ENCODE results near the gene PIH1D1. TPM values are rescaled to one million over a fixed set of nuclear protein-coding genes. Genes with fewer than 3 reads are reported as not detected.
"Not testable (repeated sequence)": the region's sequence is repeated elsewhere in the genome, so short reads cannot be mapped to it uniquely, and the experiment has no call there.

The PIH1D1 gene
- total and polyA plus RNA-seq, 7 donors = 62.9 to 105 (median 72.8) TPM

DNA sequence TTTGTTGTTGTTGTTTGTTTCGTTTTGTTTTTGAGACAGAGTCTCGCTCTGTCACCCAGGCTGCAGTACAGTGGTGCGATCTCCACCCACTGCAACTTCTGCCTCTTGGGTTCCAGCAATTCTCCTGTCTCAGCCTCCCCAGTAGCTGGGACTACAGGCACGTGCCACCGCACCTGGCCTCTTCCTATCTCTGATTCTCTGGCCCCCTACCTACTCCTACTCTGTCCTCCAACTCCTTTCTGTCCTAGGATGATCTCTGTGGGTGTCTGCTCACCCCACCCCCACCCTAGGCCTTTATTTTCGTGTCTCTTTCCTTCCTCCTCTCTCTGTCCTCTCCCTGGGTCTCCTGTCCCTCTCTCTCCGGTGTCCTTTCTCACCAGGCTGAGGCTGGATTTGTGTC is 1.2 kb downstream of the PIH1D1 start:
- no peaks in the 10 kb centered on the region for H3K9me3 ChIP-seq
- no peak for TF ChIP-seq POLR2AphosphoS5 (IDR thresholded peaks at IDR 0.05)
- TF ChIP-seq, protein P1, sequence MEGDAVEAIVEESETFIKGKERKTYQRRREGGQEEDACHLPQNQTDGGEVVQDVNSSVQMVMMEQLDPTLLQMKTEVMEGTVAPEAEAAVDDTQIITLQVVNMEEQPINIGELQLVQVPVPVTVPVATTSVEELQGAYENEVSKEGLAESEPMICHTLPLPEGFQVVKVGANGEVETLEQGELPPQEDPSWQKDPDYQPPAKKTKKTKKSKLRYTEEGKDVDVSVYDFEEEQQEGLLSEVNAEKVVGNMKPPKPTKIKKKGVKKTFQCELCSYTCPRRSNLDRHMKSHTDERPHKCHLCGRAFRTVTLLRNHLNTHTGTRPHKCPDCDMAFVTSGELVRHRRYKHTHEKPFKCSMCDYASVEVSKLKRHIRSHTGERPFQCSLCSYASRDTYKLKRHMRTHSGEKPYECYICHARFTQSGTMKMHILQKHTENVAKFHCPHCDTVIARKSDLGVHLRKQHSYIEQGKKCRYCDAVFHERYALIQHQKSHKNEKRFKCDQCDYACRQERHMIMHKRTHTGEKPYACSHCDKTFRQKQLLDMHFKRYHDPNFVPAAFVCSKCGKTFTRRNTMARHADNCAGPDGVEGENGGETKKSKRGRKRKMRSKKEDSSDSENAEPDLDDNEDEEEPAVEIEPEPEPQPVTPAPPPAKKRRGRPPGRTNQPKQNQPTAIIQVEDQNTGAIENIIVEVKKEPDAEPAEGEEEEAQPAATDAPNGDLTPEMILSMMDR (IDR thresholded peaks at IDR 0.05) = no peak
- no peak for TF ChIP-seq POLR2A (IDR thresholded peaks at IDR 0.05)
- TF ChIP-seq EP300 (IDR thresholded peaks at IDR 0.05) = no peak
- peaks cover 0 to 19% (median 7%) of the 10 kb centered on the region in 4 donors for H3K36me3 ChIP-seq
- H3K4me3 ChIP-seq = peak overlapping the region in 1 of 4 donors; percentile 66
- intact Hi-C loops (cut with DNase I) = loop anchor here (5.0 to 10.0 kb wide), 3 partner anchors 366 to 574 kb away; partner anchors contain the start of genes AKT1S1, SNRNP70, TBC1D17 and VRK3
- H3K27me3 ChIP-seq = no peaks in the 10 kb centered on the region
- WGBS, 2 donors = 84 to 89% methylated on average over 7 of the region's 7 CpGs
- no peak for DNase-seq
- peak overlapping the region in 2 of 4 donors; percentile 31 to 98 for H3K27ac ChIP-seq
- H3K4me1 ChIP-seq = peaks cover 0 to 46% (median 17%) of the 10 kb centered on the region in 4 donors

DNA sequence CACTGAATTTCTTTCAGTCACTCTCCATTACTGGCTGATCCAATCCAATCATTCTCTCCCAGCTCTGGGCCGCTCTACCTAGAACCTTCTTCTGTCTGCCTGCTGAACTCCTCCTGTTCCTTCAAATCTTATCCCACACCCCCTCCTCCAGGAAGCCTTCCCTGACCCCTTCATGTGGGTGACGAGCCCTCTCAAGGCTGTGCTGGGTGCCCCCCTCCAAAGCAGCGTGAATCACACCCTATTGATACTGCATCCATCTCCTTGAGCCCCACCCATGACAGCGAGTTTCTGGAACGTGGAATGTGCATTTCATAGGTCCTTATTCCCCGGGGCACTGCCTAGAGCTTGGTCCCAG is 3.2 kb downstream of the PIH1D1 start:
- no peak for TF ChIP-seq EP300 (IDR thresholded peaks at IDR 0.05)
- TF ChIP-seq POLR2AphosphoS5 (IDR thresholded peaks at IDR 0.05) = no peak
- TF ChIP-seq POLR2A (IDR thresholded peaks at IDR 0.05) = no peak
- Histone ChIP-seq H3K27ac (no peak overlapping the region), H3K36me3 (peaks cover 0 to 19% (median 7%) of the 10 kb centered on the region in 4 donors), H3K4me3 (no peak overlapping the region), H3K27me3 (no peaks in the 10 kb centered on the region), H3K4me1 (peaks cover 0 to 30% (median 8%) of the 10 kb centered on the region in 4 donors), H3K9me3 (no peaks in the 10 kb centered on the region)
- intact Hi-C loops (cut with DNase I) = no loop called here
- WGBS, 2 donors = 93 to 94% methylated on average over 6 of the region's 6 CpGs
- no peak for DNase-seq

DNA sequence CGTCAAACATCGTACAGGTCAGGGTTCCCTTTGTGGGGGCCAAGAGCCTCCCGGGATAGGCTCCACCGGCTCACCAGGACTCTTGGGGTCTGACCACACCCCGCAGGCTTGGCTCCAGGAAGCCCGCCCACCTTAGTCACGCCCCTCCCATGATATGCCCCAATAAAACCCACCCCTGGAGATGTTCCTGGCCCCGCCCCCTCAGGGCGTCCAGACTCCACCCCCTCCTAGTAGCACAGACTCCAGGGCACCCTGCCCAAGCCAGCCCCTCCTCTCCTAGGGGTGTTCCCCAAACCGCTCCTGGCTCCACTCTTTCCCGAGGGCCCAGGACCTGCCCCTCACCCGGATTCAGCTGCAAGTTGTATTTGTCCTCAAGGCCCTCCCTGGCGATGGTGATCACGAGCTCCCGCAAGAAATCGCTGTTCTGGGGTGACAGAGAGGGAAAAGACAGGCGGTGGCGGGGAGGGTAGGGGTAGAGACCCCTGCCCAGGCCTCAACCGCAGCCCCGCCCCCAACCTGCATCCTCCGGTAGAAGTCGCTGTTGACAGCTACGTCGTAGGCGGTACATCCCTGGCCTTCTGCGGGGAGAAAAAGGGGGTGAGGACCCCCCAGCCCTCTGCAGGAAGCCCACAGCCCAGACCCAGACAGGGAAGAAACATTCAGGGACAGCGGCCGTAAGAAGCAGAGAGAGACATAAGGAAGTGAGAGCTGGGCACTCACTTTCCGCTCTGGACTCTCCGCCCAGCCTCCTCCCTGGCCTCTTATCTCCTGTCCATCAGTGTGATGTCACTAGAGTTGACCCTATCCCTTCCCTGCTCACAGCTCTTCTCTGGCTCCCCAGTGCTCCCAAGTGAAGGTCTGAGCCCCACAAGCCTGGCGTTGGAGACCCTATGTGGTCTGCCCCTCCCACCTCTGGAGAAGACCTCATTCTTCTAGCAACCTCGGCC is 3.9 kb downstream of the PIH1D1 start:
- 79 to 83% methylated on average over 32 of the region's 32 CpGs for WGBS, 2 donors

DNA sequence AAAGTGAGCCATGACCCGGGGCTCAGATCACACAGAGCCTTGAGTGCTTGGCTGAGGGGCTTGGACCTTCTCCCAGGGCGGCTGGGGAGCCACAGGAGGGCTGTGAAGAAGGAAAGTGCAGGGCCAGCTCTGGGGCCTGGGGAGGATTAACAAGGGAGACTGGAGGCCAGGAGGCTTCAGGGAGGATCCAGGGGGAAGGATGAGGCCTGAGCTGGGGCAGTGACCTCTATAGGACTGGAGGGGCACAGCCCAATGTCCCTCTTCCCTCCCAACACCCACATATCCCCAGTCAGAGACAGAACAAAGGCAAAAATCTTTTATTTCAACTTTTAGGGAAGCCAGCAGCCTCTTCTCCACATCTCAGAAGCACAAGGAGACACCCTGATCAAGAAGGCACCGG is 5.6 kb downstream of the PIH1D1 start:
- Histone ChIP-seq H3K9me3 (no peaks in the 10 kb centered on the region), H3K4me1 (peaks cover 0 to 41% (median 23%) of the 10 kb centered on the region in 4 donors), H3K27ac (no peak overlapping the region), H3K36me3 (peaks cover 0 to 19% (median 7%) of the 10 kb centered on the region in 4 donors), H3K4me3 (no peak overlapping the region), H3K27me3 (peaks cover 14 to 22% (median 20%) of the 10 kb centered on the region in 3 donors)
- no peak for DNase-seq
- intact Hi-C loops (cut with DNase I) = no loop called here
- 79 to 90% methylated on average over 3 of the region's 3 CpGs for WGBS, 2 donors
- TF ChIP-seq POLR2A (IDR thresholded peaks at IDR 0.05) (no peak), EP300 (IDR thresholded peaks at IDR 0.05) (no peak), POLR2AphosphoS5 (IDR thresholded peaks at IDR 0.05) (no peak)
- TF ChIP-seq, protein P1 (IDR thresholded peaks at IDR 0.05) = no peak

More for the DNA sequence above, 3.9 kb downstream of the PIH1D1 start:
- H3K4me1 ChIP-seq = peaks cover 0 to 36% (median 12%) of the 10 kb centered on the region in 4 donors
- H3K27me3 ChIP-seq = peaks cover 0 to 5% (median 3%) of the 10 kb centered on the region in 3 donors
- intact Hi-C loops (cut with DNase I) = no loop called here
- H3K27ac ChIP-seq = peak overlapping the region in 1 of 4 donors; percentile 15
- no peaks in the 10 kb centered on the region for H3K9me3 ChIP-seq
- TF ChIP-seq POLR2A (IDR thresholded peaks at IDR 0.05) = no peak
- TF ChIP-seq, protein P1 (IDR thresholded peaks at IDR 0.05) = no peak
- TF ChIP-seq EP300 (IDR thresholded peaks at IDR 0.05) = no peak
- TF ChIP-seq POLR2AphosphoS5 (IDR thresholded peaks at IDR 0.05) = no peak
- peaks cover 0 to 19% (median 7%) of the 10 kb centered on the region in 4 donors for H3K36me3 ChIP-seq
- DNase-seq = peak; percentile 72
- H3K4me3 ChIP-seq = no peak overlapping the region

DNA sequence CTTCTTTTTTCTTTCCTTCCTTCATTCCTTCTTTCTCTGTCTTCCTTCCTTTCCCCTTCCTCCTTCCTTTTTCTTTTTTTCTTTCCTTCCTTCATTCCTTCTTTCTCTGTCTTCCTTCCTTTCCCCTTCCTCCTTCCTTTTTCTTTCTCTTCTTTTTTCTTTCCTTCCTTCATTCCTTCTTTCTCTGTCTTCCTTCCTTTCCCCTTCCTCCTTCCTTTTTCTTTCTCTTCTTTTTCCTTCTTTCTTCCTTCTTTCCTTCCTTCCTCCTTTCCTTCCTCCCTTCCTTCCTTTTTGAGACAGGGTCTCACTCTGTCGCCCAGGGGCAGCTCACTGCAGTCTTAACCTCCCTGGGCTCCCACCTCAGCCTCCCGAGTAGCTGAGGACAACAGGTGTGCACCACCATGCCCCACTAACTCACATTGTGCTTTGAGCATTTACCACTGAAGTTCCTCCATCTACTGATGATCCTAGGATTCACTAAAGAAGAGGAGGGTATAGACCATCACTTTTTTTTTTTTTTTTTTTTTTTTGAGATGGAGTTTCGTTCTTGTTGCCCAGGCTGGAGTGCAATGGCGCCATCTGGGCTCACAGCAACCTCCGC is 7.4 kb downstream of the PIH1D1 start:
- DNase-seq, H3K9me3 ChIP-seq, H3K4me3 ChIP-seq: not testable (repeated sequence)
- Histone ChIP-seq H3K36me3 (peaks cover 0 to 15% (median 5%) of the 10 kb centered on the region in 4 donors), H3K27ac (peak overlapping the region in 1 of 4 donors; percentile 91), H3K27me3 (peaks cover 17 to 40% (median 38%) of the 10 kb centered on the region in 3 donors), H3K4me1 (peaks cover 0 to 33% (median 21%) of the 10 kb centered on the region in 4 donors)
- 44 to 69% methylated on average over 5 of the region's 5 CpGs for WGBS, 2 donors
- intact Hi-C loops (cut with DNase I) = loop anchor here (5.0 kb wide), 1 partner anchor 177 kb away; no protein-coding TSS in a partner anchor

Measured in sigmoid colon (tissue), 7 donors.